GM19023 (cell line): ENCODE results near the gene ACAD8.

Experiments used
- ATAC-seq: cut with Tn5 transposase; IDR thresholded peaks from one replicate; pipeline ENCODE4 v1.9.1; 2021; ENCODE audit warnings: mild to moderate bottlenecking, moderate library complexity; ENCODE audit not compliant: unreplicated experiment

Gene ACAD8

GRCh38 chr11:134288486-134288885 is 35.1 kb downstream of the ACAD8 start:
- ATAC-seq = no peak

DNA sequence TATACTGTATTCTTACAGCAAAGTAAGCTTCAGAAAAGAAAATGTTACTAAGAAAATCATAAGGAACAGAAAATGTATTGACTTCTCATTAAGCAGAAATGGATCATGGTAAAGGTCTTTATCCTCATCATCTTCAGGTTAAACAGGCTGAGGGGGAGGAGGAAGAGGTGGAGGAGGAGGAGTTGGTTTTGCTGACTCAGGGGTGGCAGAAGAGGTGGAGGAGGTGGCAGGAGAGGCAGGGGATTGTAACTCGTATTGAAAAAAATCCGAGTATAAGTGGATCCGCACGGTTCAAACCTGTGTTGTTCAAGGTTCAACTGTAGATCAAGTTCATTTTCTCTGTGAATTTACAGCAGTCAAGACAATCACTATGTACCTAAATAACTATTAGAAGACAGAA is 35.8 kb downstream of the ACAD8 start:
- no peak for ATAC-seq

- ATAC-seq = no peak
Measured at GRCh38 chr11:134289789-134290188, 36.4 kb downstream of the ACAD8 start.

- no peak for ATAC-seq
Measured at GRCh38 chr11:134290646-134291045, 37.3 kb downstream of the ACAD8 start.

- no peak for ATAC-seq
Measured at GRCh38 chr11:134291196-134291595, 37.8 kb downstream of the ACAD8 start.

DNA sequence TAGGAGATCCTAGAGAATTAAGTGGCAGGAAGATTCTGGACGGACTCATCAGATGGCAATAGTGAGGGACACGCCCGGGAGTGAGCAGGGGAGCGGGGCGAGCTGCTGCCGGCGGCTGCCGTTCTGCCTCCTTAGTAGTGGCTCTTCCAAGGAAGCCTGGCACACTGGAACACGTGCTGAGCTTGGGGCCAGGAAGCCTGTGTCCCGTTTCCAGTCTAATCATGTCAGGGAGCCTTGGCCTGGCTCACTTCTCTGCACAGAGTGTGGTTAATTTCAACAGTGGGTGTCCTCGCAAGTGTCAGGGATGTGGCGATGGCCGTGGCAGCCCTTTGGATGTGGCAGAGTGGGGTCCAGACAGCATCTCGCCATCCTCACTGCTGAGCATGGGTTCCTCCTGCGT is 39.3 kb downstream of the ACAD8 start:
- no peak for ATAC-seq

- no peak for ATAC-seq
Measured at GRCh38 chr11:134293119-134294113, 40.0 kb downstream of the ACAD8 start.

DNA sequence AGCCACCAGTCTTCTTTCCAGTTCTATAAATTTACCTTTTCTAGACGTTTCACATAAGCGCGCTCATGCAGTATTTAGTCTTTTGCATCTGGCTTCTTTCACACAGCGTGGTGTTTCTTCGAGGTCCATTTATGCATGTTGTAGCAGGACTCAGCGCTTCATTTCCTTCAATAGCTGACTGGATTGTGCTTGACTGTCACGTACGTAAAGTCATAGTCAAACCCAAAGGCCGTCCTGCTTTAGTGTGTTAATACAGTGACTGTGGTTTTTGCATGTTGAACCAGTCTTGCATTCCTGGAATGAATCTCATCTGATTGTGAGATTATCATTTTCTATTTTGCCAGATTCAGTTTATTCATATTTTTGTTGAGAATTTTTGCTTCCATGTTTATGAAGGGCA is 41.3 kb downstream of the ACAD8 start:
- no peak for ATAC-seq

DNA sequence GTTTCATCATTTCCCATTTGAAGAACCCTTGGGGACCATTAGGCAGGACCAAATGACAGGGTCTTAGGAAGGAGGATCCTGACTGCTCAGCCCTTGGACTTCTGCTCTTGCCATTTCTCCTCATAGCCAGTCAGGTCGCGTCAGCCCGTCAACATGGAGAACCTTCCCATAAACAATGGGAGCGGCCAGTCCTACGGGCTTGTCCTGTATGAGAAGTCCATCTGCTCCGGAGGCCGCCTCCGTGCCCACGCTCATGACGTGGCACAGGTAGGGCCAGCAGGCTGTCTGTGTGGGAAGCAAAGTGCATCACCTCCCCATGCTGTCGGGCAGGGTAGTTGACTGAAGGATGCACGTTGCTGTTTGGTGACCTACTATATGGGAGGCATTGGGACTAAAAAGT is 58.9 kb downstream of the ACAD8 start:
- ATAC-seq = no peak

GRCh38 chr11:134312807-134313206 is 59.4 kb downstream of the ACAD8 start:
- ATAC-seq = no peak

- ATAC-seq = no peak
Measured at GRCh38 chr11:134313379-134313778, 60.0 kb downstream of the ACAD8 start.

- no peak for ATAC-seq
Measured at GRCh38 chr11:134313821-134314607, 60.6 kb downstream of the ACAD8 start.
